ENCODE results near the gene SERPINC1.

Gene SERPINC1

GRCh38 chr1:173867753-173868265 lies 49.3 kb downstream of the SERPINC1 start, which contains the start of gene GAS5:
GAS5 (minus strand) TSS chr1:173867989.
- Histone ChIP-seq H3K9ac (ENCODE audit: insufficient read length, low read depth) (peak within 1 kb of the TSS; percentile 99), H3K27me3 (ENCODE audit: insufficient read depth, insufficient read length) (no peaks in the 10 kb centered on the region), H3K36me3 (ENCODE audit: insufficient read depth, insufficient read length, low read length) (peaks cover 69% of the 10 kb centered on the region), H3K4me3 (ENCODE audit: insufficient read length, low read depth) (peak within 1 kb of the TSS; percentile 98), H3K4me1 (ENCODE audit: insufficient read depth, insufficient read length) (no peaks in the 10 kb centered on the region), H3K9me3 (ENCODE audit: insufficient read depth, low read length) (no peaks in the 10 kb centered on the region)
- DNase-seq (ENCODE audit: low read depth, low spot score) = peak; percentile 100
- TF ChIP-seq ZNF274 (IDR thresholded peaks at IDR 0.05; ENCODE audit: low read depth, low read length) = no peak
- no peak for TF ChIP-seq SUZ12 (IDR thresholded peaks at IDR 0.05; ENCODE audit: extremely low read depth, insufficient read depth, insufficient read length)
- peak; percentile 60 for TF ChIP-seq YY1 (IDR thresholded peaks at IDR 0.05; ENCODE audit: insufficient read depth, insufficient read length)

- H3K9ac ChIP-seq (ENCODE audit: insufficient read length, low read depth) = peak overlapping the region; percentile 99
- H3K27me3 ChIP-seq (ENCODE audit: insufficient read depth, insufficient read length) = no peaks in the 10 kb centered on the region
- H3K4me1 ChIP-seq (ENCODE audit: insufficient read depth, insufficient read length) = no peaks in the 10 kb centered on the region
- no peaks in the 10 kb centered on the region for H3K9me3 ChIP-seq (ENCODE audit: insufficient read depth, low read length)
- H3K4me3 ChIP-seq (ENCODE audit: insufficient read length, low read depth) = peak overlapping the region; percentile 98
- no peak for DNase-seq (ENCODE audit: low read depth, low spot score)
- H3K36me3 ChIP-seq (ENCODE audit: insufficient read depth, insufficient read length, low read length) = peaks cover 66% of the 10 kb centered on the region
- no peak for TF ChIP-seq ZNF274 (IDR thresholded peaks at IDR 0.05; ENCODE audit: low read depth, low read length)
- TF ChIP-seq YY1 (IDR thresholded peaks at IDR 0.05; ENCODE audit: insufficient read depth, insufficient read length) = no peak
- TF ChIP-seq SUZ12 (IDR thresholded peaks at IDR 0.05; ENCODE audit: extremely low read depth, insufficient read depth, insufficient read length) = no peak
Measured at GRCh38 chr1:173867141-173867752, 49.9 kb downstream of the SERPINC1 start.

GRCh38 chr1:173866413-173867115 lies 50.6 kb downstream of the SERPINC1 start:
- H3K9me3 ChIP-seq (ENCODE audit: insufficient read depth, low read length) = no peaks in the 10 kb centered on the region
- no peaks in the 10 kb centered on the region for H3K27me3 ChIP-seq (ENCODE audit: insufficient read depth, insufficient read length)
- H3K4me1 ChIP-seq (ENCODE audit: insufficient read depth, insufficient read length) = no peaks in the 10 kb centered on the region
- no peak for DNase-seq (ENCODE audit: low read depth, low spot score)
- H3K4me3 ChIP-seq (ENCODE audit: insufficient read length, low read depth) = peak overlapping the region; percentile 98
- no peak for TF ChIP-seq YY1 (IDR thresholded peaks at IDR 0.05; ENCODE audit: insufficient read depth, insufficient read length)
- no peak for TF ChIP-seq SUZ12 (IDR thresholded peaks at IDR 0.05; ENCODE audit: extremely low read depth, insufficient read depth, insufficient read length)
- no peak for TF ChIP-seq ZNF274 (IDR thresholded peaks at IDR 0.05; ENCODE audit: low read depth, low read length)
- peaks cover 68% of the 10 kb centered on the region for H3K36me3 ChIP-seq (ENCODE audit: insufficient read depth, insufficient read length, low read length)
- peak overlapping the region; percentile 99 for H3K9ac ChIP-seq (ENCODE audit: insufficient read length, low read depth)

- H3K27me3 ChIP-seq (ENCODE audit: insufficient read depth, insufficient read length) = no peaks in the 10 kb centered on the region
- peak overlapping the region; percentile 98 for H3K4me3 ChIP-seq (ENCODE audit: insufficient read length, low read depth)
- no peak for DNase-seq (ENCODE audit: low read depth, low spot score)
- H3K4me1 ChIP-seq (ENCODE audit: insufficient read depth, insufficient read length) = no peaks in the 10 kb centered on the region
- H3K9ac ChIP-seq (ENCODE audit: insufficient read length, low read depth) = peak overlapping the region; percentile 99
- TF ChIP-seq YY1 (IDR thresholded peaks at IDR 0.05; ENCODE audit: insufficient read depth, insufficient read length) (no peak), ZNF274 (IDR thresholded peaks at IDR 0.05; ENCODE audit: low read depth, low read length) (no peak), SUZ12 (IDR thresholded peaks at IDR 0.05; ENCODE audit: extremely low read depth, insufficient read depth, insufficient read length) (no peak)
- peaks cover 67% of the 10 kb centered on the region for H3K36me3 ChIP-seq (ENCODE audit: insufficient read depth, insufficient read length, low read length)
- H3K9me3 ChIP-seq (ENCODE audit: insufficient read depth, low read length) = no peaks in the 10 kb centered on the region
Measured at GRCh38 chr1:173865468-173866164, 51.5 kb downstream of the SERPINC1 start.

DNA sequence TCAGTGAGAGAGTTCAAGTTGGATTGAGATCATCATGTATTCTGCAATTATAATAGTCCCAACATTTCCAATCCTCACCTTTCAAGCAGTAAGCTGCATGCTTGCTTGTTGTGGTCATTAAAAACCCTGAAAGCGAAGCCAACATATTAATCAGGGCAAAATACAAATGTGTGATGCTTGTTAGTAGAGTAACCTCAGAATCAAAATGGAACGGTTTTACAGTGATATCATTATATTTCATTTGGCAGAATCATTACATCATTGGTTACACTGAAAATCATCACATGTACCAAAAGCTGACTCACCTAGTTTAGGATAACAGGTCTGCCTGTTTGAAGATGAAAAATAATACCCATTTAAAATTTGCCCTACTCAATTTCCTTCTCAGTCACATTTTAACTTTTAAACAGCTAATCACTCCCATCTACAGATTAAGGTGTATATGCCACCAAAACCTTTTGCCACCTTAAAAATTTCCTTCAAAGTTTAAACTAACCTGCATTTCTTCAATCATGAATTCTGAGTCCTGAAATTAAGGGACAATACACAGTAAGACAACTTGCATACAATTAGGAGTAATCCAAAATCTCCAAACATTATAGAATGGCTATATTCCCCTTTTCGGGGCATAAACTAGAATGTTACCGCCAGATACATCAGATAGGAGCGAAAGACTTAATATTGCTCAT lies 52.8 kb downstream of the SERPINC1 start:
- peak overlapping the region; percentile 98 for H3K4me3 ChIP-seq (ENCODE audit: insufficient read length, low read depth)
- peak overlapping the region; percentile 99 for H3K9ac ChIP-seq (ENCODE audit: insufficient read length, low read depth)
- H3K9me3 ChIP-seq (ENCODE audit: insufficient read depth, low read length) = no peaks in the 10 kb centered on the region
- peaks cover 73% of the 10 kb centered on the region for H3K36me3 ChIP-seq (ENCODE audit: insufficient read depth, insufficient read length, low read length)
- DNase-seq (ENCODE audit: low read depth, low spot score) = no peak
- H3K4me1 ChIP-seq (ENCODE audit: insufficient read depth, insufficient read length) = no peaks in the 10 kb centered on the region
- no peak for TF ChIP-seq SUZ12 (IDR thresholded peaks at IDR 0.05; ENCODE audit: extremely low read depth, insufficient read depth, insufficient read length)
- no peak for TF ChIP-seq ZNF274 (IDR thresholded peaks at IDR 0.05; ENCODE audit: low read depth, low read length)
- TF ChIP-seq YY1 (IDR thresholded peaks at IDR 0.05; ENCODE audit: insufficient read depth, insufficient read length) = no peak
- no peaks in the 10 kb centered on the region for H3K27me3 ChIP-seq (ENCODE audit: insufficient read depth, insufficient read length)

DNA sequence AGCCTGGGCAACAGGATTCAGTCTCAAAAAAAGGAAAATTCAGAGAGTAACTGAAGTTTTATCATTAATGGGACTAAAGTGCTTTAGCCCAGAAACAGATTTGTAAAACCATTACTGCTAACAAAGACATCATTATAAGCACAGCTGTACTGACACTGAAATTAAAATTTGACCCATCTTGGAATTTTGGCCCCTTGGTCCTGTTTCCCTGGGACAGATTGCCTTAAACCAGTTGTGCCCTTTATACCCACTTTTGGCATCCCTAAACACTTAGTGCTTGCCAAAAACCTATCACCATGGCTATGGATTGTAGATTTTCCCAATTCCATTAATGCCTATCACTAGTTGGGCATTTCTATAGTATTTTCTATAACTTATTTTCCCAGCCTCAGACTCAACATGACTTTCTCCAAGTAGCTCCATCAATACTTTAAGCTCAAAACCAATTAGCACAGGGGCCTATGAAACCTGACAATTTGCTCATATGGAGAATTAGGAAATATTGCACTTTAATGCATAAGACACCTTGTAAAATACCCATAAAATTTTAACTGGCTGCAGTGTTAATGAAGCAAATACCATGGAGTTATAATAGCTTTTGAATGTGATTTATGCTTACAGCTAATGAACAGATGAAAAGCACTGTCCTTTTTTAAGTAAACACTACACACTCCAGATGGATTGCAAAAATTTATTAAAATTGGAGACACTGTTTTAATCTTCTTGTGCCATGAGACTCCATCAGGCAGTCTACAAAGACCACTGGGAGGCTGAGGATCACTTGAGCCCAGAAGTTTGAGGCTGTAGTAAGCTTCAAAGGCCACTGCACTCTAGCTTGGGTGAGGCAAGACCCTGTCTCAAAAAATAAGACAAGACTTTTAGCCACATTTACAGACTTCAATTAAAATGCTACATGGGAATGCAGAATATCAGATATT lies 53.6 kb downstream of the SERPINC1 start:
- no peak for DNase-seq (ENCODE audit: low read depth, low spot score)
- peaks cover 81% of the 10 kb centered on the region for H3K36me3 ChIP-seq (ENCODE audit: insufficient read depth, insufficient read length, low read length)
- no peaks in the 10 kb centered on the region for H3K27me3 ChIP-seq (ENCODE audit: insufficient read depth, insufficient read length)
- TF ChIP-seq YY1 (IDR thresholded peaks at IDR 0.05; ENCODE audit: insufficient read depth, insufficient read length) (no peak), ZNF274 (IDR thresholded peaks at IDR 0.05; ENCODE audit: low read depth, low read length) (no peak), SUZ12 (IDR thresholded peaks at IDR 0.05; ENCODE audit: extremely low read depth, insufficient read depth, insufficient read length) (no peak)
- H3K4me1 ChIP-seq (ENCODE audit: insufficient read depth, insufficient read length) = no peaks in the 10 kb centered on the region
- H3K4me3 ChIP-seq (ENCODE audit: insufficient read length, low read depth) = no peak overlapping the region
- H3K9ac ChIP-seq (ENCODE audit: insufficient read length, low read depth) = no peak overlapping the region
- H3K9me3 ChIP-seq (ENCODE audit: insufficient read depth, low read length) = no peaks in the 10 kb centered on the region
